ELF-1 (cell line): ENCODE data around the gene LYPD6B.

Experiments
- DNase-seq: peaks from one replicate; pipeline ENCODE4 v3.0.0-alpha.2; 2016; ENCODE audit warnings: low read depth, low spot score

The LYPD6B gene

GRCh38 chr2:149038442-149039212, at the start of gene LYPD6B:
Gene LYPD6B, plus strand, starts transcription at chr2:149038699. Its CDS starts 92,250 bp downstream, at chr2:149130949.
- DNase-seq, result peak; percentile 67

DNA sequence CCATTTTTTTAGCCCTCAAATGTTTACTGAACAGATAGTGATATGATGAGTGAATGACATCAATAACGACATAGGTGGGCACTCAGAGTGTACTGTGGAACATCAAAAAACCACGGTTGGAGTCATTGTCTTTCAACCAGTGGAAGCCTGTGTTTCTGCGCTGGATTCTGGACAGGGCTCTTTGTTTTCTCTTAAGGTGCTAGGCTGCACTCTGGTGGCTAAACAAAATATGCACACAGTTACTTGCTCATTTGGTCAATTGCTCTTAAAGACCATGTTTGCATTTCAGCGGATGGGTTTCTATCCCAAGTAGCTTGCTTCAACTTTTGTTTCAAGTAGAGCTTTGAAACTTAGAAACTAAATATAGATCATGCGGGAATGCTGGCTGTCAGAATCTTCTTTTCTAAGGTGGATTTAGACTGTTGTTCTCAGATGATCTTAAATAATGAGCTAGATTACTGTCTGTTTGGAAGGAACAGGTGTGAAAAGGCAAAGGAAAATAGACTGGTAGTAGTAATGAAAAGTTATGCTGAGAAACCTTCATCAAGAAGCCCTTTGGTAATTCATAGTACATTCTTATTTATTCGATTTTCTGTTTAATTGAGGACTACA, 48.5 kb upstream of the LYPD6B start:
- peak; percentile 68 for DNase-seq

DNA sequence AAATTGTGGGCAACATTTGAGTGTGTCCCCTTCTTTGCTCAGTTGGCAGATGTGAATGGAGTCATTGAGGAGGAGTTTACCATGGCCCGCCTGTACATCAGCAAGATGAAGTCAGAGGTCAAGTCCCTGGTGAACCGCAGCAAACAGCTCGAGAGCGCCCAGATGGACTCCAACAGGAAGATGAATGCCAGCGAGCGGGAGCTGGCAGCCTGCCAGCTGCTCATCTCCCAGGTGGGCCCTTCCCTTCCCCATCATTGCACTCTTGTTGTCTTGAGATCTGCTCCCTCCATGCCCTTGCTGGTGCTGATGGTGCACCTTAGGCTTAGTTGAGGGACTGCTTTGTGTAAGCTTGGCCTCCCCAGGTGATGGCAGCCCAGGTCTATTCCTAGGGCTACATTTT, 47.5 kb upstream of the LYPD6B start:
- DNase-seq, result no peak

DNA sequence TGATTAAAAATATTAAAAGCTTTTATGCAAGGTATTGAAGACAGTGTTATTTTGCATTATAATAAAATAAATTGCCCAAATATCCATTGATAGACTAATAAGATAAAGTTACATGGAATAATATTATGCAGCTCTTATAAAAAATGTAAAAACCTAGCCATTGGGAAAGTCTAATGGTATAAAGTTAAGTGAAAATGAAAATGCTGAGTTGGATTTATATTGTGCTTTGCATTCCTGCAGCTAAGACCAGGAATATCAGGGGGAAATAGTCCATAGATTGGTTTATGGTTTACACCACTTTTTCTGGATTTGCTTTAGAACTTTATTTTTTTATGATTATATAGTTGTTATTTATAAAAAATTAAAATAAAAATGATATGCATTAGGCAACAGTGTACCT, 46.1 kb upstream of the LYPD6B start:
- no peak for DNase-seq

GRCh38 chr2:148993351-148993750, 45.1 kb upstream of the LYPD6B start:
- no peak for DNase-seq

DNA sequence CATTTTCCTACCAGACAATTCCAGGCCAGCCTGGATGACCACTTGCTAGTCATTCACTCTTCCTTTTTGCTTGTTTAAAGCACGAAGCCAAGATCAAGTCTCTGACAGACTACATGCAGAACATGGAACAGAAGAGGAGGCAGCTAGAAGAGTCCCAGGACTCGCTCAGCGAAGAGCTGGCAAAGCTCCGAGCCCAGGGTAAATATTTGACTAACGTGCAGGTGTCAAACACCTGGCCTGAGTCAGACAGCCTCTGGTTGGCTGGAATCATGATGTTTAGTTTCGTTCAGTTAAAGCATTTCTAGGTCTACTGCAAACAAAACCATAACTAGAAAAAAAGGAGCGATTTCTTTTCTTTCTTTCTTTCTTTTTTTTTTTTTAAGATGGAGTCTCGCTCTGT, 44.2 kb upstream of the LYPD6B start:
- DNase-seq, result no peak

DNA sequence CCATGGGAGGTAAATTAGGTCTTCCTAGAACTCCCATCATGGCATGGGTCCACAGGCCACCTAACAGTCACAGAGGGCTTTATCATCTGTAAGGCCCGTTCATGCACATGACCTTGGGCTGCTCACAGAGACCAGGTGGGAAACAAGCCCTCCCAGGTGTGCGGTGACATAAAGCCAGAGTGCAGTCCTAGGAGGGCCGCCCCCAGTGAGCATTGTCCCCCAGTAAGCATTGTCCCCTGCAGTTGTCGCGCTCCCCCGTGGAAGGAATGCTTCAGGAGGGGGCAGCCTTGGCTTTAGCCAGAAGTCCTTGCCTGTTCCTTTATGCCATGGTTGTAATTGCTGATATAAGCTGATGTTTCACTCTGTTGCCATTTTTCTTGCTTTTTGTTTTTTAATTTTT, 41.7 kb upstream of the LYPD6B start:
- DNase-seq, result no peak

GRCh38 chr2:148998165-148998830, 40.2 kb upstream of the LYPD6B start:
- no peak for DNase-seq

GRCh38 chr2:148998831-148999200, 39.7 kb upstream of the LYPD6B start:
- no peak for DNase-seq

DNA sequence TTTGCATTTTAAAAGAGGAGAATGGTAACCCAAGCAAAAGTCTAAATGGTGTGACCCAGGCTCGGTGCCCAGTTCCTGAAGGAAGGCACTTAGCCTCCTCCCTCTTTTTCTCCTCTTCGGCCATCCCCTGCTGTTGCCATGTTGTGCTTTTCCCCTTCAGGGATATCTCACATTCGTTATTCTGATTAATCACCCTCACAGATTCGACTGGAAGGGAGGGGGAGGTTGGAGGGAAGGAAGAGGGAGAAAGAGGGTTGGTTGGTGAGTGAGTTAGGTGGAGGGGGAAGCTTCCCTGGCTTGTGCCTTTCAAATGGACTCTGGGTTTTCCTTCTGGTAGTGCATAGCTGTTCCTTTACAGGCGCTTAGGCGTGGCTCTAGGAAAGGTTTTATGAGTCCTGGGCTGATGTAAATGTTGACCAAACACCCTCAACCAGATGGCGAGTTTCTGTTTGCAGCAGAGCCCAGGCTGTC, 39.0 kb upstream of the LYPD6B start:
- peak; percentile 55 for DNase-seq

- no peak for DNase-seq
Measured at GRCh38 chr2:149000158-149000938, 38.2 kb upstream of the LYPD6B start.

GRCh38 chr2:149001496-149001895, 37.0 kb upstream of the LYPD6B start:
- no peak for DNase-seq

GRCh38 chr2:149002378-149002890, 36.1 kb upstream of the LYPD6B start:
- no peak for DNase-seq

GRCh38 chr2:149002891-149003740, 35.4 kb upstream of the LYPD6B start:
- no peak for DNase-seq

GRCh38 chr2:149004836-149005235, 33.7 kb upstream of the LYPD6B start:
- no peak for DNase-seq

DNA sequence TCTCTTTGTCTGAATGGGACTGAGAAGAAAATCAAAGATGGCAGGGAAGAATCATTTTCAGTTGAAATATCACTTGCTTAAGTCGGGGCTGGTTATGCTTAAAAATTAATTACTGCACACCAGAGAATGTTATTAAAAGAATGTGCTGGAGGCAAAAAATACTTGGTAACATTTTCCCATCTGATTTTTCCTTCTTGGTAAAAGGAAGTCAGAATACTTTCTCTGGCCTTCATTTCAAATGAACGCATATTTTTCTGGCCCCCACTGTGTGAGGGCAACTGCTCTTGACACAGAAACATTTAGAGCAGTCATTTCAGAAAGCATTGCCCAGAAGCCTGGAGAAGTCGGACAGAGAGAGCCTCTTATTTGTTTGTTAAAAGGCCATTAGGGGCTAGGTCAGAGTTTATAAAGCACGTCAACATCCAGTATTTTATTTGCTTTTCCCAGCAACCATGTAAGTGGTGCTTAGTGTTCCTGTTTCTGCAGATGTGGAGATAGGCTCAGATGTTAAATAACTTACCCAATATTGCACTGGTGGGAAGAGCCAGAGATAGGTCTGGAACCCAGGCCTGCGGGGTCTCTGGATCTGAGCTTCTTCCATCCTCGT, 32.9 kb upstream of the LYPD6B start:
- no peak for DNase-seq

DNA sequence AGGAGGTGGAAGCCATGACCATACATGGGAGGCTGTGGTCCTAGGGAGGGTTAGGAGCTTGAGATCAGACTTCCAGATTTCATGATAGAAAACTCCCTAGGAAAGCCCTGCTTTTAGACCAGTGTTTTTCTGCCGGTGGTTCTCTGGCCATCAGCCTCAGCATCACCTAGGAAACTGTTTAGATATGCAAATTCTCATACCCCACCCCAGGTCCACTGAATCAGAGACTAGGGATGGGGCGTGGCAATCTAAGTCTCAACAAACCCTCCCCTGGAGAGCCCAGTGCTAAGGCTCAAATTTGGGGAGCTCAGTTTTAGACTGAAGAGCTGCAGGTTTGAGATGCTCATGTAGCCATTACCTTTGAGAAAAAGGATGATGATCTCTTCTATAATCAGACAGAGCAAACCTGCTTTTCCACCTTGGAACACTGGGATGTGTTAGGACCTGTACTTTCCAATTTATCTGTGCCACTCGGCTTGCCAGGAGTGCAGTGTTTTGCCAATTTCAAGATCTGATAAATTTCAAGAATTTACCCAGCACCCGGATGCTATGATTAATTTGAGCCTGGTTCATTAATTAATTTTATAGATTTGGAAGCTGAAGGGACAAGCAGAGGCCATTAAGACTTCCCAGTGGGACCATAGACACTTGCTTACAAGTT, 31.5 kb upstream of the LYPD6B start:
- DNase-seq, result no peak

- DNase-seq, result no peak
Measured at GRCh38 chr2:149008381-149008780, 30.1 kb upstream of the LYPD6B start.

GRCh38 chr2:149009576-149010461, 28.7 kb upstream of the LYPD6B start:
- DNase-seq, result no peak
